Measurements from ENCODE around the gene GTF2IRD1.
"Not testable (repeated sequence)": the region's sequence is repeated elsewhere in the genome, so short reads cannot be mapped to it uniquely, and the experiment has no call there.

Gene GTF2IRD1

DNA sequence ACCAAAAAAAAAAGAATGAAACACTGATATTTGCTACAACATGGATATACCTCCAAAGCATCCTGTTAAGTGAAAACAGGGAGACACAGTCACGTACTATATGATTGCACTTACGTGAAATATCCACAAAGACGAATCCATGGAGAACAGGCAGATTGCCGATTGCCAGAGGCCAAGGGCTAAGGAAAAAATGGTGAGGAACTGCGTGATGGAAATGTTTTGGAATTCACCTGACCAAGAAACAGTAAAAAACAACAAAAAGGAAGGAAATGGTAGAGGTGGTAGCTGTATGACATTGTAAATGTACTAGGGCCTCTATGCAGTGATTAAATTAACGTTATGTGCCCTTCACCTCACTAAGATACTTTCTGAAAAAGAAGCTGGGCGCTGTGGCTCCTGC is 44.1 kb upstream of the GTF2IRD1 start:
- Histone ChIP-seq H3K27me3 (ENCODE audit: insufficient read depth, low read length) (peaks cover 4% of the 10 kb centered on the region), H3K4me2 (ENCODE audit: low read length) (no peak overlapping the region), H3K36me3 (ENCODE audit: insufficient read depth, low read length) (no peaks in the 10 kb centered on the region), H4K20me1 (ENCODE audit: insufficient read depth, low read length) (no peaks in the 10 kb centered on the region), H3K4me3 (ENCODE audit: low read depth, low read length, poor library complexity, severe bottlenecking) (no peak overlapping the region), H3K79me2 (ENCODE audit: insufficient read depth, low read length) (no peaks in the 10 kb centered on the region), H3K9ac (ENCODE audit: low read length) (no peak overlapping the region), H2AFZ (ENCODE audit: low read length) (no peak overlapping the region), H3K4me1 (ENCODE audit: insufficient read depth, low read length, severe bottlenecking) (no peaks in the 10 kb centered on the region), H3K27ac (ENCODE audit: low read depth, low read length, poor library complexity, severe bottlenecking) (no peak overlapping the region), H3K9me3 (ENCODE audit: low read length) (no peaks in the 10 kb centered on the region), H3F3A (ENCODE audit: insufficient read depth, low read length) (no peaks in the 10 kb centered on the region), H3K9me2 (ENCODE audit: low read depth, low read length) (no peaks in the 10 kb centered on the region)
- TF ChIP-seq, protein P1, sequence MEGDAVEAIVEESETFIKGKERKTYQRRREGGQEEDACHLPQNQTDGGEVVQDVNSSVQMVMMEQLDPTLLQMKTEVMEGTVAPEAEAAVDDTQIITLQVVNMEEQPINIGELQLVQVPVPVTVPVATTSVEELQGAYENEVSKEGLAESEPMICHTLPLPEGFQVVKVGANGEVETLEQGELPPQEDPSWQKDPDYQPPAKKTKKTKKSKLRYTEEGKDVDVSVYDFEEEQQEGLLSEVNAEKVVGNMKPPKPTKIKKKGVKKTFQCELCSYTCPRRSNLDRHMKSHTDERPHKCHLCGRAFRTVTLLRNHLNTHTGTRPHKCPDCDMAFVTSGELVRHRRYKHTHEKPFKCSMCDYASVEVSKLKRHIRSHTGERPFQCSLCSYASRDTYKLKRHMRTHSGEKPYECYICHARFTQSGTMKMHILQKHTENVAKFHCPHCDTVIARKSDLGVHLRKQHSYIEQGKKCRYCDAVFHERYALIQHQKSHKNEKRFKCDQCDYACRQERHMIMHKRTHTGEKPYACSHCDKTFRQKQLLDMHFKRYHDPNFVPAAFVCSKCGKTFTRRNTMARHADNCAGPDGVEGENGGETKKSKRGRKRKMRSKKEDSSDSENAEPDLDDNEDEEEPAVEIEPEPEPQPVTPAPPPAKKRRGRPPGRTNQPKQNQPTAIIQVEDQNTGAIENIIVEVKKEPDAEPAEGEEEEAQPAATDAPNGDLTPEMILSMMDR (IDR thresholded peaks at IDR 0.05; ENCODE audit: low read length), result no peak
- no peak for TF ChIP-seq EZH2 (IDR thresholded peaks at IDR 0.05; ENCODE audit: borderline replicate concordance, low read length)

DNA sequence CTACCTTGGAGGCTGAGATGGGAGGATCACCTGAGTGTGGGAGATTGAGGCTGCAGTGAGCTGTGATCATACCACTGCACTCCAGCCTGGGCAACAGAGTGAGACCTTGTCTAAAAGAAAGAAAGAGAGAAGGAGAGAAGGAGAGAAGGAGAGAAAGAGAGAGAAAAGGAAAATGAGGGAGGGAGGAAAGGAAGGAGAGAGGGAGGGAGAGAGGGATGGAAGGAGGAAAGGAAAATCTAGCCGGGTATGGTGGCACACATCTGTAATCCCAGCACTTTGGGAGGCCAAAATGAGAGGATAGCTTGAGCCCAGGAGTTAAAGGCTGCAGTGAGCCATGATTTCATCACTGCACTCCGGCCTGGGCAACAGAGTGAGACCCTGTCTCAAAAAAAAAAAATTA is 42.9 kb upstream of the GTF2IRD1 start:
- no peaks in the 10 kb centered on the region for H4K20me1 ChIP-seq (ENCODE audit: insufficient read depth, low read length)
- TF ChIP-seq, protein P1 (IDR thresholded peaks at IDR 0.05; ENCODE audit: low read length), result no peak
- no peak for TF ChIP-seq EZH2 (IDR thresholded peaks at IDR 0.05; ENCODE audit: borderline replicate concordance, low read length)

DNA sequence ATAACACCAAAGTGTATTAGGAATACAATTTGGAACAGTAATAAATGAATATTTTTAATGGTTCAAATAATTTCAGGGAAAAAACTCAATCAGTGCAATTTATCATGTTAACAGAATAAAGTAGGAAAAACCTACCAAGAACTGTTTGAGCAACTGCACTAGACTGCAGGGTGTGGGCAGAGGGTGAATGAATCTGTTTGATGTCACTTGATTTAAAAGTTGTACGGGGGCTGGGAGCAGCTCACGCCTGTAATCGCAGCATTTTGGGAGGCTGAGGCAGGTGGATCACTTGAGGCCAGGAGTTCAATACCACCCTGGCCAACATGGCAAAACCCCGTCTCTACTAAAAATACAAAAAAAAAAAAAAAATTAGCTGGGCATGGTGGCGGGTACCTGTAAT is 42.1 kb upstream of the GTF2IRD1 start:
- not testable (repeated sequence) for H2AFZ ChIP-seq (ENCODE audit: low read length)

More for the DNA sequence above, 42.9 kb upstream of the GTF2IRD1 start:
- H3K27me3 ChIP-seq (ENCODE audit: insufficient read depth, low read length), result peaks cover 3% of the 10 kb centered on the region
- no peak overlapping the region for H3K4me2 ChIP-seq (ENCODE audit: low read length)
- H3K4me3 ChIP-seq (ENCODE audit: low read depth, low read length, poor library complexity, severe bottlenecking), result no peak overlapping the region
- H3K4me1 ChIP-seq (ENCODE audit: insufficient read depth, low read length, severe bottlenecking), result no peaks in the 10 kb centered on the region
- H2AFZ ChIP-seq (ENCODE audit: low read length), result no peak overlapping the region
- no peak overlapping the region for H3K27ac ChIP-seq (ENCODE audit: low read depth, low read length, poor library complexity, severe bottlenecking)
- no peaks in the 10 kb centered on the region for H3K79me2 ChIP-seq (ENCODE audit: insufficient read depth, low read length)
- no peaks in the 10 kb centered on the region for H3F3A ChIP-seq (ENCODE audit: insufficient read depth, low read length)
- no peaks in the 10 kb centered on the region for H3K9me3 ChIP-seq (ENCODE audit: low read length)
- H3K9ac ChIP-seq (ENCODE audit: low read length), result no peak overlapping the region
- H3K9me2 ChIP-seq (ENCODE audit: low read depth, low read length), result no peaks in the 10 kb centered on the region
- no peaks in the 10 kb centered on the region for H3K36me3 ChIP-seq (ENCODE audit: insufficient read depth, low read length)

DNA sequence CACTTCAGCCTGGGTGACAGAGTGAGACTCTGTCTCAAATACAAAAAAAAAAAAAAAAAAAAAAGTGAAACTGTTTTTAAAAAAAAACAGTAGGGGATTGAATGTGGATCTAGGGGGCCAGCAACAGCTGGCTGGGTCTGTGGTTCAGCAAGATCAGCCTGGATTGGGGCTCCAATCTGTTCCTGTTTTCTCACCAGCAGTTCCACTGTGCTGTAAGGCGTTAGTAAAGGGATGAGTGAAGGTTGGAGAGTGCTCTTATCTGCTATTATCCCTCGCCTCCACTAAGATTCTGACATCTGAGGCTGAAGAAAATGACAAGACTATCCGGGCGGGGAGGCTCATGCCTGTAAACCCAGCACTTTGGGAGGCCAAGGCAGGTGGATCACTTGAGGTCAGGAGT is 41.6 kb upstream of the GTF2IRD1 start:
- TF ChIP-seq, protein P1 (IDR thresholded peaks at IDR 0.05; ENCODE audit: low read length), result no peak
- no peak for TF ChIP-seq EZH2 (IDR thresholded peaks at IDR 0.05; ENCODE audit: borderline replicate concordance, low read length)
- H3K27me3 ChIP-seq (ENCODE audit: insufficient read depth, low read length), result no peaks in the 10 kb centered on the region; the same call in 1 of the 2 replicates
- H3F3A ChIP-seq (ENCODE audit: insufficient read depth, low read length), result no peaks in the 10 kb centered on the region
- no peaks in the 10 kb centered on the region for H3K9me2 ChIP-seq (ENCODE audit: low read depth, low read length)
- no peaks in the 10 kb centered on the region for H3K79me2 ChIP-seq (ENCODE audit: insufficient read depth, low read length)
- no peaks in the 10 kb centered on the region for H3K36me3 ChIP-seq (ENCODE audit: insufficient read depth, low read length)
- no peaks in the 10 kb centered on the region for H3K9me3 ChIP-seq (ENCODE audit: low read length)
- no peak overlapping the region for H2AFZ ChIP-seq (ENCODE audit: low read length)
- no peak overlapping the region for H3K4me3 ChIP-seq (ENCODE audit: low read depth, low read length, poor library complexity, severe bottlenecking)
- no peaks in the 10 kb centered on the region for H4K20me1 ChIP-seq (ENCODE audit: insufficient read depth, low read length)
- no peak overlapping the region for H3K27ac ChIP-seq (ENCODE audit: low read depth, low read length, poor library complexity, severe bottlenecking)
- H3K4me2 ChIP-seq (ENCODE audit: low read length), result no peak overlapping the region
- H3K4me1 ChIP-seq (ENCODE audit: insufficient read depth, low read length, severe bottlenecking), result no peaks in the 10 kb centered on the region
- no peak overlapping the region for H3K9ac ChIP-seq (ENCODE audit: low read length)

More for the DNA sequence above, 42.1 kb upstream of the GTF2IRD1 start:
- not testable (repeated sequence) for H3K9ac ChIP-seq (ENCODE audit: low read length); H3K9me3 ChIP-seq (ENCODE audit: low read length); H3K79me2 ChIP-seq (ENCODE audit: insufficient read depth, low read length); H3K9me2 ChIP-seq (ENCODE audit: low read depth, low read length); H3K4me1 ChIP-seq (ENCODE audit: insufficient read depth, low read length, severe bottlenecking); H3K4me2 ChIP-seq (ENCODE audit: low read length); H3K27me3 ChIP-seq (ENCODE audit: insufficient read depth, low read length); H3K4me3 ChIP-seq (ENCODE audit: low read depth, low read length, poor library complexity, severe bottlenecking); H3K27ac ChIP-seq (ENCODE audit: low read depth, low read length, poor library complexity, severe bottlenecking); H4K20me1 ChIP-seq (ENCODE audit: insufficient read depth, low read length); H3K36me3 ChIP-seq (ENCODE audit: insufficient read depth, low read length); H3F3A ChIP-seq (ENCODE audit: insufficient read depth, low read length)
